SK-N-SH (cell line): Measurements from ENCODE around the gene ADAMTS17. TPM values are rescaled to one million over a fixed set of nuclear protein-coding genes. Genes with fewer than 3 reads are reported as not detected.

Source experiments
- CTCF ChIA-PET: fragments of 300-600, 350-600 bp; formaldehyde crosslinking; extraction: SDS; loops from one replicate; lab custom pipeline; 2021; lab: Yijun Ruan, JAX
- POLR2A ChIA-PET: fragments of 350-600 bp; sonication (Branson Sonifier 250); formaldehyde crosslinking; extraction: SDS; loops from one replicate; lab custom pipeline; 2020; ENCODE audit warnings: antibody characterized with exemption, inconsistent platforms; lab: Yijun Ruan, JAX
- DNase-seq: peaks from one replicate; pipeline ENCODE4 v3.0.0; 2012
- H2AFZ ChIP-seq: fragments of 200-600 bp; sonication (generic); 2 replicates; pipeline ENCODE4 v1.8.1; 2016; ENCODE audit warnings: antibody characterized with exemption, mild to moderate bottlenecking, low read depth
- H3F3A ChIP-seq: fragments of 200-600 bp; sonication (generic); replicated peaks from 2 replicates; pipeline ENCODE3; 2016; ENCODE audit warnings: antibody characterized with exemption, mild to moderate bottlenecking; ENCODE audit not compliant: insufficient read depth
- H3K27ac ChIP-seq, 2 experiments: fragments of 200-500 bp in 1 of 2; fragments of 200-600 bp in 1 of 2; sonication (Bioruptor generic) in 1 of 2; sonication (generic), shearing (Covaris generic) in 1 of 2; 2 replicates each; pipeline versions ENCODE4 v1.5.1 to v1.6.1; 2014 to 2016; ENCODE audit warnings: low read depth in 2 of 2, inconsistent platforms in 1 of 2, low read length in 1 of 2, mild to moderate bottlenecking in 1 of 2, mixed read lengths in 1 of 2
- H3K27me3 ChIP-seq: fragments of 200-600 bp; sonication (generic), shearing (Covaris generic); 2 replicates; pipeline ENCODE4 v1.6.1; 2016; ENCODE audit warnings: mixed run types; ENCODE audit not compliant: insufficient read depth
- H3K36me3 ChIP-seq, 2 experiments: fragments of 200-500 bp in 1 of 2; fragments of 200-600 bp in 1 of 2; sonication (Bioruptor generic) in 1 of 2; sonication (generic) in 1 of 2; replicated peaks in 1 of 2; 2 replicates each; pipeline versions ENCODE3 to v1.5.1; 2014 to 2016; ENCODE audit warnings: low read length in 1 of 2, mild to moderate bottlenecking in 1 of 2; ENCODE audit not compliant: insufficient read depth in 2 of 2, control insufficient read depth in 1 of 2
- H3K4me1 ChIP-seq, 2 experiments: fragments of 200-500 bp in 1 of 2; fragments of 200-600 bp in 1 of 2; sonication (Bioruptor generic) in 1 of 2; sonication (generic), shearing (Covaris generic) in 1 of 2; 2 replicates each; pipeline versions ENCODE4 v1.5.1 to v1.6.1; 2014 to 2016; ENCODE audit warnings: low read depth in 1 of 2, low read length in 1 of 2, mixed run types in 1 of 2; ENCODE audit not compliant: insufficient read depth in 2 of 2, control insufficient read depth in 1 of 2
- H3K4me2 ChIP-seq: fragments of 200-600 bp; sonication (generic), shearing (Covaris generic); 2 replicates; pipeline ENCODE4 v1.6.1; 2017; ENCODE audit warnings: mixed run types
- H3K4me3 ChIP-seq, 2 experiments: fragments of 200-500 bp in 1 of 2; fragments of 200-600 bp in 1 of 2; sonication (Bioruptor generic) in 1 of 2; sonication (generic), shearing (Covaris generic) in 1 of 2; 2 replicates each; pipeline versions ENCODE4 v1.5.1 to v1.8.1; 2014 to 2016; ENCODE audit warnings: low read depth in 2 of 2, inconsistent platforms in 1 of 2, low read length in 1 of 2, mild to moderate bottlenecking in 1 of 2, mixed read lengths in 1 of 2, moderate library complexity in 1 of 2
- H3K79me2 ChIP-seq: fragments of 200-600 bp; sonication (generic); 2 replicates; pipeline ENCODE4 v1.8.1; 2017; ENCODE audit warnings: mild to moderate bottlenecking; ENCODE audit not compliant: insufficient read depth
- H3K9ac ChIP-seq: fragments of 200-600 bp; sonication (generic); 2 replicates; pipeline ENCODE4 v1.6.1; 2017; ENCODE audit warnings: mixed run types
- H3K9me2 ChIP-seq: fragments of 200-600 bp; sonication (generic); 2 replicates; pipeline ENCODE4 v1.6.1; 2017; ENCODE audit warnings: mixed run types
- H3K9me3 ChIP-seq: fragments of 200-600 bp; sonication (generic); 2 replicates; pipeline ENCODE4 v1.6.1; 2017; ENCODE audit warnings: mixed run types, mild to moderate bottlenecking, moderate library complexity
- H4K20me1 ChIP-seq: fragments of 200-600 bp; sonication (generic); 2 replicates; pipeline ENCODE4 v1.6.1; 2017; ENCODE audit warnings: mild to moderate bottlenecking, mixed run types; ENCODE audit not compliant: insufficient read depth
- CHD2 ChIP-seq: fragments of 150-350 bp; IDR thresholded peaks from 2 replicates; pipeline ENCODE4 v1.6.1; 2018; ENCODE audit warnings: low read length; ENCODE audit not compliant: partially characterized antibody
- CTCF ChIP-seq: fragments of 200-600 bp; sonication (generic); IDR thresholded peaks from 2 replicates; pipeline ENCODE4 v1.6.1; 2017; ENCODE audit warnings: antibody characterized with exemption, mild to moderate bottlenecking, moderate library complexity
- FOSL2 ChIP-seq: IDR thresholded peaks from 2 replicates; pipeline ENCODE4 v1.4.0; 2012; ENCODE audit warnings: low read depth, mild to moderate bottlenecking, moderate library complexity, borderline replicate concordance
- FOXJ3 ChIP-seq: sonication (generic); formaldehyde crosslinking; IDR thresholded peaks from 2 replicates; pipeline ENCODE4 v1.5.1; 2020; ENCODE audit warnings: mild to moderate bottlenecking, missing genetic modification reagents
- GABPA ChIP-seq: IDR thresholded peaks from 2 replicates; pipeline ENCODE4 v1.4.0; 2012; ENCODE audit warnings: low read depth, mild to moderate bottlenecking
- GATA2 ChIP-seq: sonication (generic); formaldehyde crosslinking; IDR thresholded peaks from 2 replicates; pipeline ENCODE4 v1.5.0; 2020; ENCODE audit warnings: mild to moderate bottlenecking, missing genetic modification reagents
- JUND ChIP-seq: IDR thresholded peaks from 2 replicates; pipeline ENCODE4 v1.4.0; 2012
- MXI1 ChIP-seq: IDR thresholded peaks from 2 replicates; pipeline ENCODE4 v1.6.1; 2012; ENCODE audit warnings: mild to moderate bottlenecking, low read depth, low read length, improper control_type of control experiment
- NFIC ChIP-seq: IDR thresholded peaks from 2 replicates; pipeline ENCODE4 v1.4.0; 2012; ENCODE audit warnings: borderline replicate concordance
- POLR2AphosphoS5 ChIP-seq: IDR thresholded peaks from 2 replicates; pipeline ENCODE4 v1.6.1; 2012; ENCODE audit warnings: low read depth, low read length
- RAD21 ChIP-seq: IDR thresholded peaks from 2 replicates; pipeline ENCODE4 v1.6.1; 2012; ENCODE audit warnings: mild to moderate bottlenecking, low read length
- RXRA ChIP-seq: IDR thresholded peaks from 2 replicates; pipeline ENCODE4 v1.4.0; 2012; ENCODE audit warnings: low read depth, mild to moderate bottlenecking, borderline replicate concordance
- SMC3 ChIP-seq: IDR thresholded peaks from 2 replicates; pipeline ENCODE4 v1.6.1; 2012; ENCODE audit warnings: low read depth, low read length, improper control_type of control experiment
- TAF1 ChIP-seq: IDR thresholded peaks from 2 replicates; pipeline ENCODE4 v1.6.1; 2012; ENCODE audit warnings: low read depth, mild to moderate bottlenecking, low read length, moderate library complexity, borderline replicate concordance
- TEAD4 ChIP-seq: IDR thresholded peaks from 2 replicates; pipeline ENCODE4 v1.4.0; 2012; ENCODE audit warnings: mild to moderate bottlenecking, borderline replicate concordance; ENCODE audit not compliant: insufficient read depth
- USF2 ChIP-seq: fragments of 150-350 bp; IDR thresholded peaks from 2 replicates; pipeline ENCODE4 v1.6.1; 2017; ENCODE audit warnings: antibody characterized with exemption, low read length, low read depth, borderline replicate concordance
- ZBTB33 ChIP-seq: IDR thresholded peaks from 2 replicates; pipeline ENCODE4 v1.4.0; 2012; ENCODE audit warnings: low read depth, borderline replicate concordance
- WGBS: methylation state at CpG from one replicate; pipeline ENCODE4 v1.1.6; 2017; ENCODE audit warnings: low lambda C conversion rate; 5-methylcytosine and 5-hydroxymethylcytosine counted together
- polyA plus RNA-seq, 3 experiments: library from polyadenylated mRNA; depleted of rRNA; stranded (reverse); fragments of >200 nt; gene quantifications; 2 replicates each; pipeline ENCODE4 v1.2.3, GENCODE V29; 2012
- TF ChIP-seq, protein P1 (sequence below): IDR thresholded peaks from 2 replicates; pipeline ENCODE4 v1.4.0; 2012; ENCODE audit warnings: low read depth, borderline replicate concordance

Gene ADAMTS17
- polyA plus RNA-seq, 1 of the 3 experiments (the other 2 are of a cell fraction), result not detected

DNA sequence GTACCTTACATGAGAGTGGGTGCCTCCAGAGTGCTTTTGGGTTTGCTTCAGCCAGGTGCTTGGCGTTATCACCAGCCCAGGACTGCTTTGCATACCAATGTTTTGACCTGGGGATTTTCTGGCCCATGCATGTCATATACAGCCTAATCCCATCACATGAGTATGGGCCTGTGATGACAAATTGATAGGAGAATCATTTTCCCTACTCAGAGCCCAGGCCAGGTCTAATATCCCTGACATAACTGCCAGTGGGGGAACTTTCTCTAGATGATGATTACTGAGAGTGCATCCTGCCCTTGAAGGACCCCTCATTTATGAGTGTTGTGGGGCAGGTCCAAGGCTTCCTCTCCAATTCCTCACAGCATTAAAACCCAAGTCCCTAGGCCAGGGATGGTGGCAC lies 411.1 kb downstream of the ADAMTS17 start:
- WGBS, result 6% methylated on average over 1 of the region's 1 CpG
- CTCF ChIA-PET, result interaction anchor here (3.7 to 8.6 kb wide), 2 partner anchors 408 to 419 kb away, joined by 22 to 169 read pairs; partner anchors contain the start of gene ADAMTS17
- H3K9ac ChIP-seq, result no peak overlapping the region
- no peak overlapping the region for H3K4me3 ChIP-seq
- no peaks in the 10 kb centered on the region for H3K79me2 ChIP-seq
- no peak for DNase-seq
- peaks cover under 1% of the 10 kb centered on the region for H3F3A ChIP-seq
- POLR2A ChIA-PET, result no interaction called here
- H3K4me2 ChIP-seq, result no peak overlapping the region
- no peak overlapping the region for H2AFZ ChIP-seq
- H3K27me3 ChIP-seq, result no peaks in the 10 kb centered on the region; the same call in 1 of the 2 replicates
- H3K27ac ChIP-seq, result no peak overlapping the region
- H4K20me1 ChIP-seq, result no peaks in the 10 kb centered on the region
- H3K4me1 ChIP-seq, result peaks cover 0 to 4% of the 10 kb centered on the region in 2 experiments; a peak in 1 of 4 replicates
- no peaks in the 10 kb centered on the region for H3K36me3 ChIP-seq
- no peak for TF ChIP-seq ZBTB33
- no peak for TF ChIP-seq TEAD4
- no peak for TF ChIP-seq JUND
- TF ChIP-seq FOSL2, result no peak
- TF ChIP-seq SMC3, result no peak
- TF ChIP-seq USF2, result no peak
- TF ChIP-seq, protein P1, sequence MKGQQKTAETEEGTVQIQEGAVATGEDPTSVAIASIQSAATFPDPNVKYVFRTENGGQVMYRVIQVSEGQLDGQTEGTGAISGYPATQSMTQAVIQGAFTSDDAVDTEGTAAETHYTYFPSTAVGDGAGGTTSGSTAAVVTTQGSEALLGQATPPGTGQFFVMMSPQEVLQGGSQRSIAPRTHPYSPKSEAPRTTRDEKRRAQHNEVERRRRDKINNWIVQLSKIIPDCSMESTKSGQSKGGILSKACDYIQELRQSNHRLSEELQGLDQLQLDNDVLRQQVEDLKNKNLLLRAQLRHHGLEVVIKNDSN, result no peak
- TF ChIP-seq GABPA, result no peak
- TF ChIP-seq FOXJ3 (CRISPR knock-in tag), result no peak
- no peak for TF ChIP-seq NFIC
- no peak for TF ChIP-seq CHD2
- no peak for TF ChIP-seq CTCF
- TF ChIP-seq MXI1, result no peak
- TF ChIP-seq TAF1, result no peak
- TF ChIP-seq RXRA, result no peak
- TF ChIP-seq GATA2 (CRISPR knock-in tag), result no peak
- no peak for TF ChIP-seq POLR2AphosphoS5
- TF ChIP-seq RAD21, result no peak
- H3K9me2 ChIP-seq, result no peaks in the 10 kb centered on the region
- no peaks in the 10 kb centered on the region for H3K9me3 ChIP-seq
